Measurements from ENCODE around the gene CCDC187. TPM values are rescaled to one million over a fixed set of nuclear protein-coding genes. Genes with fewer than 3 reads are reported as not detected.

The CCDC187 gene
- total RNA-seq, 1 experiment from 2014 or later: 0.04 TPM

- TF ChIP-seq, protein P1, sequence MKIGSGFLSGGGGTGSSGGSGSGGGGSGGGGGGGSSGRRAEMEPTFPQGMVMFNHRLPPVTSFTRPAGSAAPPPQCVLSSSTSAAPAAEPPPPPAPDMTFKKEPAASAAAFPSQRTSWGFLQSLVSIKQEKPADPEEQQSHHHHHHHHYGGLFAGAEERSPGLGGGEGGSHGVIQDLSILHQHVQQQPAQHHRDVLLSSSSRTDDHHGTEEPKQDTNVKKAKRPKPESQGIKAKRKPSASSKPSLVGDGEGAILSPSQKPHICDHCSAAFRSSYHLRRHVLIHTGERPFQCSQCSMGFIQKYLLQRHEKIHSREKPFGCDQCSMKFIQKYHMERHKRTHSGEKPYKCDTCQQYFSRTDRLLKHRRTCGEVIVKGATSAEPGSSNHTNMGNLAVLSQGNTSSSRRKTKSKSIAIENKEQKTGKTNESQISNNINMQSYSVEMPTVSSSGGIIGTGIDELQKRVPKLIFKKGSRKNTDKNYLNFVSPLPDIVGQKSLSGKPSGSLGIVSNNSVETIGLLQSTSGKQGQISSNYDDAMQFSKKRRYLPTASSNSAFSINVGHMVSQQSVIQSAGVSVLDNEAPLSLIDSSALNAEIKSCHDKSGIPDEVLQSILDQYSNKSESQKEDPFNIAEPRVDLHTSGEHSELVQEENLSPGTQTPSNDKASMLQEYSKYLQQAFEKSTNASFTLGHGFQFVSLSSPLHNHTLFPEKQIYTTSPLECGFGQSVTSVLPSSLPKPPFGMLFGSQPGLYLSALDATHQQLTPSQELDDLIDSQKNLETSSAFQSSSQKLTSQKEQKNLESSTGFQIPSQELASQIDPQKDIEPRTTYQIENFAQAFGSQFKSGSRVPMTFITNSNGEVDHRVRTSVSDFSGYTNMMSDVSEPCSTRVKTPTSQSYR (CRISPR knock-in tag; IDR thresholded peaks at IDR 0.05): no peak
These were observed 21.5 kb upstream of the CCDC187 start (continued) for GRCh38 chr9:136325358-136325757.

- Mint-ChIP-seq H3K27me3 (ENCODE audit: low read depth) (no peaks in the 10 kb centered on the region), H3K4me1 (peaks cover 7% of the 10 kb centered on the region), H3K4me3 (no peak overlapping the region), H3K9me3 (peaks cover 10% of the 10 kb centered on the region; the same call in 1 of the 2 replicates), H3K36me3 (no peaks in the 10 kb centered on the region), H3K27ac (no peak overlapping the region)
- ATAC-seq: peak; percentile 11; the same call in 1 of the 2 replicates
- POLR2A ChIA-PET: interaction anchor here (1.0 kb wide), 1 partner anchor 38 kb away, joined by 8 read pairs; the partner anchor contains the start of gene DNLZ
- DNase-seq (ENCODE audit: low spot score): no peak
- CTCF ChIA-PET: interaction anchor here (0.5 to 3.9 kb wide), 15 partner anchors 12 to 347 kb away, joined by 3 to 17 read pairs (median 4); partner anchors contain the start of gene DNLZ
- TF ChIP-seq GRHL2 (CRISPR knock-in tag; IDR thresholded peaks at IDR 0.05; ENCODE audit: insufficient replicate concordance, severe bottlenecking) (no peak), IRF2 (CRISPR knock-in tag; IDR thresholded peaks at IDR 0.05; ENCODE audit: borderline replicate concordance, low read depth) (no peak), JAZF1 (CRISPR knock-in tag; IDR thresholded peaks at IDR 0.05) (no peak), ZNF423 (CRISPR knock-in tag; IDR thresholded peaks at IDR 0.05) (no peak), SP1 (CRISPR knock-in tag; conservative IDR thresholded peaks at IDR 0.05) (no peak), TP53 (CRISPR knock-in tag; IDR thresholded peaks at IDR 0.05) (no peak), PREB (CRISPR knock-in tag; IDR thresholded peaks at IDR 0.05; ENCODE audit: borderline replicate concordance) (no peak), MXD4 (CRISPR knock-in tag; IDR thresholded peaks at IDR 0.05; ENCODE audit: borderline replicate concordance) (no peak), OVOL2 (CRISPR knock-in tag; IDR thresholded peaks at IDR 0.05; ENCODE audit: borderline replicate concordance) (no peak), RORB (CRISPR knock-in tag; IDR thresholded peaks at IDR 0.05) (no peak), ZNF263 (CRISPR knock-in tag; IDR thresholded peaks at IDR 0.05; ENCODE audit: low read depth) (no peak), MYBL2 (CRISPR knock-in tag; IDR thresholded peaks at IDR 0.05) (no peak), E2F4 (CRISPR knock-in tag; IDR thresholded peaks at IDR 0.05; ENCODE audit: borderline replicate concordance, low read depth) (no peak), AFF4 (CRISPR knock-in tag; IDR thresholded peaks at IDR 0.05; ENCODE audit: borderline replicate concordance) (no peak)
- TF ChIP-seq, protein P2, sequence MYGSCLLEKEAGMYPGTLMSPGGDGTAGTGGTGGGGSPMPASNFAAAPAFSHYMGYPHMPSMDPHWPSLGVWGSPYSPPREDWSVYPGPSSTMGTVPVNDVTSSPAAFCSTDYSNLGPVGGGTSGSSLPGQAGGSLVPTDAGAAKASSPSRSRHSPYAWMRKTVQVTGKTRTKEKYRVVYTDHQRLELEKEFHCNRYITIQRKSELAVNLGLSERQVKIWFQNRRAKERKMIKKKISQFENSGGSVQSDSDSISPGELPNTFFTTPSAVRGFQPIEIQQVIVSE (CRISPR knock-in tag; IDR thresholded peaks at IDR 0.05; ENCODE audit: borderline replicate concordance): no peak
- TF ChIP-seq, protein P3, sequence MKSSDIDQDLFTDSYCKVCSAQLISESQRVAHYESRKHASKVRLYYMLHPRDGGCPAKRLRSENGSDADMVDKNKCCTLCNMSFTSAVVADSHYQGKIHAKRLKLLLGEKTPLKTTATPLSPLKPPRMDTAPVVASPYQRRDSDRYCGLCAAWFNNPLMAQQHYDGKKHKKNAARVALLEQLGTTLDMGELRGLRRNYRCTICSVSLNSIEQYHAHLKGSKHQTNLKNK (CRISPR knock-in tag; IDR thresholded peaks at IDR 0.05): no peak
These were observed 20.8 kb upstream of the CCDC187 start for GRCh38 chr9:136324501-136325300.
